ENCODE measurements around the gene DIDO1. TPM values are rescaled to one million over a fixed set of nuclear protein-coding genes. Genes with fewer than 3 reads are reported as not detected.

DIDO1 gene
- total RNA-seq, 1 donor, result 46.3 TPM

- Histone ChIP-seq H3K4me2 (ENCODE audit: insufficient read depth, low read length) (no peak overlapping the region), H3K79me2 (ENCODE audit: insufficient read depth, low read length) (no peaks in the 10 kb centered on the region), H3K27ac (ENCODE audit: low read depth, low read length) (no peak overlapping the region), H3K9me3 (ENCODE audit: low read depth, low read length) (no peaks in the 10 kb centered on the region), H4K20me1 (ENCODE audit: insufficient read depth, low read length) (peaks cover 2% of the 10 kb centered on the region), H3K36me3 (ENCODE audit: insufficient read depth, low read length) (peaks cover 15% of the 10 kb centered on the region), H2AFZ (ENCODE audit: low read length) (no peak overlapping the region), H3K4me1 (ENCODE audit: insufficient read depth, low read length) (no peaks in the 10 kb centered on the region), H3K27me3 (ENCODE audit: insufficient read depth, low read length) (no peaks in the 10 kb centered on the region), H3K4me3 (ENCODE audit: insufficient read depth, low read length) (no peak overlapping the region)
- TF ChIP-seq CTCF (IDR thresholded peaks at IDR 0.05; ENCODE audit: extremely low read depth, low read depth, low read length), result no peak
- DNase-seq (ENCODE audit: insufficient read length, low spot score, missing footprints), result peak; percentile 79
Measured at GRCh38 chr20:62880147-62880934, 46.0 kb downstream of the DIDO1 start.

- Histone ChIP-seq H3K36me3 (ENCODE audit: insufficient read depth, low read length) (peaks cover 15% of the 10 kb centered on the region), H3K4me1 (ENCODE audit: insufficient read depth, low read length) (no peaks in the 10 kb centered on the region), H3K9me3 (ENCODE audit: low read depth, low read length) (no peaks in the 10 kb centered on the region), H3K4me2 (ENCODE audit: insufficient read depth, low read length) (no peak overlapping the region), H3K4me3 (ENCODE audit: insufficient read depth, low read length) (no peak overlapping the region), H3K27ac (ENCODE audit: low read depth, low read length) (no peak overlapping the region), H4K20me1 (ENCODE audit: insufficient read depth, low read length) (no peaks in the 10 kb centered on the region), H3K79me2 (ENCODE audit: insufficient read depth, low read length) (no peaks in the 10 kb centered on the region), H3K27me3 (ENCODE audit: insufficient read depth, low read length) (no peaks in the 10 kb centered on the region), H2AFZ (ENCODE audit: low read length) (no peak overlapping the region)
- no peak for TF ChIP-seq CTCF (IDR thresholded peaks at IDR 0.05; ENCODE audit: extremely low read depth, low read depth, low read length)
- peak; percentile 79 for DNase-seq (ENCODE audit: insufficient read length, low spot score, missing footprints)
Measured at GRCh38 chr20:62879275-62880146, 46.8 kb downstream of the DIDO1 start.

- TF ChIP-seq CTCF (IDR thresholded peaks at IDR 0.05; ENCODE audit: extremely low read depth, low read depth, low read length), result no peak
- Histone ChIP-seq H4K20me1 (ENCODE audit: insufficient read depth, low read length) (no peaks in the 10 kb centered on the region), H3K79me2 (ENCODE audit: insufficient read depth, low read length) (no peaks in the 10 kb centered on the region), H2AFZ (ENCODE audit: low read length) (no peak overlapping the region), H3K27me3 (ENCODE audit: insufficient read depth, low read length) (no peaks in the 10 kb centered on the region), H3K36me3 (ENCODE audit: insufficient read depth, low read length) (peaks cover 15% of the 10 kb centered on the region), H3K27ac (ENCODE audit: low read depth, low read length) (no peak overlapping the region), H3K4me2 (ENCODE audit: insufficient read depth, low read length) (no peak overlapping the region), H3K4me3 (ENCODE audit: insufficient read depth, low read length) (no peak overlapping the region), H3K4me1 (ENCODE audit: insufficient read depth, low read length) (no peaks in the 10 kb centered on the region), H3K9me3 (ENCODE audit: low read depth, low read length) (no peaks in the 10 kb centered on the region)
- peak; percentile 75 for DNase-seq (ENCODE audit: insufficient read length, low spot score, missing footprints)
Measured at GRCh38 chr20:62878244-62879038, 47.9 kb downstream of the DIDO1 start.
